ENCODE results near the gene SLC25A51.

SLC25A51 gene, protein sequence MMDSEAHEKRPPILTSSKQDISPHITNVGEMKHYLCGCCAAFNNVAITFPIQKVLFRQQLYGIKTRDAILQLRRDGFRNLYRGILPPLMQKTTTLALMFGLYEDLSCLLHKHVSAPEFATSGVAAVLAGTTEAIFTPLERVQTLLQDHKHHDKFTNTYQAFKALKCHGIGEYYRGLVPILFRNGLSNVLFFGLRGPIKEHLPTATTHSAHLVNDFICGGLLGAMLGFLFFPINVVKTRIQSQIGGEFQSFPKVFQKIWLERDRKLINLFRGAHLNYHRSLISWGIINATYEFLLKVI

GRCh38 chr9:37903647-37904444 lies at the start of gene SLC25A51:
Gene SLC25A51 (minus strand): TSS chr9:37904127. CDS start chr9:37888550, 15,577 bp downstream.
- H3K27ac ChIP-seq: peak within 1 kb of the TSS; percentile 59 to 90 (median 84)

GRCh38 chr9:37953206-37953774 lies 49.4 kb upstream of the SLC25A51 start:
- peaks cover 0 to 4% (median 0%) of the 10 kb centered on the region in 11 experiments; a peak in 1 of 22 replicates for H3K27me3 ChIP-seq
- peaks cover 0 to 21% (median 0%) of the 10 kb centered on the region in 11 experiments; a peak in 2 of 22 replicates for H3K36me3 ChIP-seq
- H3K27ac ChIP-seq: peak overlapping the region in 3 of 11 experiments; percentile 61 to 68 (median 61); a peak in 6 of 22 replicates
- H3K4me1 ChIP-seq: peaks cover 18 to 90% (median 72%) of the 10 kb centered on the region in 10 experiments
- TF ChIP-seq Cebpa-rat (IDR thresholded peaks at IDR 0.05): no peak
- peak overlapping the region in 1 of 10 experiments; percentile 19; a peak in 1 of 20 replicates for H3K4me3 ChIP-seq
- peak overlapping the region; percentile 65 to 95 (median 86) for H3K4me2 ChIP-seq
- peaks cover 0 to 23% (median 0%) of the 10 kb centered on the region in 11 experiments; a peak in 4 of 22 replicates for H4K20me1 ChIP-seq
- no peaks in the 10 kb centered on the region for H3K9me3 ChIP-seq (replicated peaks in 1 of 11)
- H3K9ac ChIP-seq: peak overlapping the region in 4 of 11 experiments; percentile 43 to 63 (median 54); a peak in 3 of 22 replicates

More at GRCh38 chr9:37903647-37904444, at the start of gene SLC25A51:
- Histone ChIP-seq H3K9ac (peak within 1 kb of the TSS; percentile 83 to 92 (median 89)), H3K36me3 (peaks cover 6 to 23% (median 17%) of the 10 kb centered on the region in 11 experiments; a peak in 21 of 22 replicates), H3K27me3 (no peaks in the 10 kb centered on the region), H3K4me2 (peak within 1 kb of the TSS; percentile 82 to 98 (median 93)), H3K9me3 (replicated peaks in 1 of 11) (no peaks in the 10 kb centered on the region), H3K4me3 (peak within 1 kb of the TSS; percentile 86 to 98 (median 91)), H3K4me1 (peaks cover 33 to 49% (median 39%) of the 10 kb centered on the region in 10 experiments), H4K20me1 (peaks cover 3 to 38% (median 26%) of the 10 kb centered on the region in 11 experiments; a peak in 17 of 22 replicates)
- no peak for TF ChIP-seq Cebpa-rat (IDR thresholded peaks at IDR 0.05)

- peak overlapping the region in 7 of 11 experiments; percentile 70 to 95 (median 88); a peak in 11 of 22 replicates for H3K4me2 ChIP-seq
- H3K4me1 ChIP-seq: peaks cover 24 to 95% (median 78%) of the 10 kb centered on the region in 10 experiments
- no peak overlapping the region for H3K4me3 ChIP-seq
- TF ChIP-seq Cebpa-rat (IDR thresholded peaks at IDR 0.05): no peak
- no peak overlapping the region for H3K9ac ChIP-seq
- peaks cover 0 to 4% (median 0%) of the 10 kb centered on the region in 11 experiments; a peak in 2 of 22 replicates for H3K27me3 ChIP-seq
- no peaks in the 10 kb centered on the region for H3K9me3 ChIP-seq (replicated peaks in 1 of 11)
- peaks cover 0 to 23% (median 0%) of the 10 kb centered on the region in 11 experiments; a peak in 4 of 22 replicates for H4K20me1 ChIP-seq
- peaks cover 0 to 21% (median 0%) of the 10 kb centered on the region in 11 experiments; a peak in 2 of 22 replicates for H3K36me3 ChIP-seq
- H3K27ac ChIP-seq: 0 out of 22 replicates have a peak overlapping the region, but pooled peaks of 1 of the 11 experiments have one; percentile 7
Observed at GRCh38 chr9:37952731-37953130, 48.8 kb upstream of the SLC25A51 start.

DNA sequence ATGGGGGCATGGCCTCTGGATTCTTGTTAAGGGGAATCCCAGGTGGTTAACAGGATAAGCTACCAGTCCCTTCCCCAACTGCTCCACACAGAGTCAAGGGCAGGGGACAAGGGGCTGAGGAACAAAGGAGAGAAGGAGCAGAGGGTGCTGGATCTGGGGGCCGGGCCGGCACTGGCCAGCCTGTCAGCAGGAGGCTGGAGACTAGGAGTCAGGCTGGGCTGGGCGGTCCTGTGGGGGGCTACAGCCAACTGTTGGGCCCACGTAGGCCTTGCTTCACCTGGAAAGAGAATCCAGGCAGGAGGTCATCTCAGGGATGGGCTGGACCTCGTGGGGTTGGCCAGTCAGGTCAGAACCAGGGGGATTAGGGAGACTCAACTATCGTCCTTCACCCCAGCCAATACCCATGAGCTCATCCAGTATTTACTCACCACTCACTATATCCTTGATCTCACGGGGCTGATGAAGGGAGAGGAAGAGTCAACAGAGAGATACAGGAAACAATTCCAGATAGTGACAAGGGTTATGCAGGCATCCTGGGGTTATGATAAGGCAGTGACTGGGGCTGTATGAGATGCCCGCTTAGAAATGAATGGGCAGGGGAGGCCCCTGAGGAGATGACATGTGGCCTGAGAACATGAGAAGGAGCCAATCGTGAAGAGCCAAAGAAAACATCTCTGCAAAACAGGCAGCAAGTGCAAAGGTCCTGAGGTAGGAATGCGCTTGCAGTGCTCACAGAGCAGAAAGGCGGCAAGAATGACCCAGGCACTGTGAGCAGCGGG lies 47.9 kb upstream of the SLC25A51 start:
- peaks cover 0 to 21% (median 0%) of the 10 kb centered on the region in 11 experiments; a peak in 2 of 22 replicates for H3K36me3 ChIP-seq
- no peak overlapping the region for H3K9ac ChIP-seq
- H4K20me1 ChIP-seq: peaks cover 0 to 22% (median 0%) of the 10 kb centered on the region in 11 experiments; a peak in 4 of 22 replicates
- no peaks in the 10 kb centered on the region for H3K9me3 ChIP-seq (replicated peaks in 1 of 11)
- peaks cover 0 to 4% (median 0%) of the 10 kb centered on the region in 11 experiments; a peak in 2 of 22 replicates for H3K27me3 ChIP-seq
- no peak overlapping the region for H3K4me3 ChIP-seq
- TF ChIP-seq Cebpa-rat (IDR thresholded peaks at IDR 0.05): no peak
- H3K4me2 ChIP-seq: peak overlapping the region in 8 of 11 experiments; percentile 8 to 92 (median 53); a peak in 15 of 22 replicates
- 0 out of 22 replicates have a peak overlapping the region, but pooled peaks of 1 of the 11 experiments have one; percentile 17 for H3K27ac ChIP-seq
- H3K4me1 ChIP-seq: peaks cover 28 to 99% (median 86%) of the 10 kb centered on the region in 10 experiments

DNA sequence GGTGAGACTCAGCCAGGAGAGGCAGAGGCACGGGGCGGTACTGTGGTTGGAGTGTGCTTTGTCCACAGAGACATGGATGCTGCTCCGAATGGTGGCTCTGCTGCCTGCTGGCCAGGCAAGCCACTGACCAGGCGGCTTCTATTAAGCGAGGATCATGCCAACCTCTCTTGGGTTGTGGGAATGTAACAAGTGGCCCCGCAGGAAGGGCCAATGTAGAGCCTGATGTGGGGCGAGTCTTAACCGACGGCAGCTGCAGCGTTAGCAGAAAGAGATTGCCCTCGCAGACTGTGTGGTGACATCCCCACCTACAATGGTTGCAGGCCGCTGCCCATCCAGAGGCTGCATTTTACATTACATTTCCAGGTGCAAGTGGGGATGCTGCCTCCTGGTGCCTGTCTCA lies 46.6 kb upstream of the SLC25A51 start:
- Histone ChIP-seq H3K27ac (no peak overlapping the region), H3K4me3 (no peak overlapping the region), H3K4me2 (peak overlapping the region in 8 of 11 experiments; percentile 8 to 92 (median 53); a peak in 10 of 22 replicates), H4K20me1 (peaks cover 0 to 26% (median 3%) of the 10 kb centered on the region in 11 experiments; a peak in 7 of 22 replicates), H3K9ac (no peak overlapping the region), H3K27me3 (peaks cover 0 to 4% (median 0%) of the 10 kb centered on the region in 11 experiments; a peak in 2 of 22 replicates), H3K4me1 (peaks cover 37 to 99% (median 87%) of the 10 kb centered on the region in 10 experiments), H3K9me3 (replicated peaks in 1 of 11) (no peaks in the 10 kb centered on the region), H3K36me3 (peaks cover 0 to 25% (median 0%) of the 10 kb centered on the region in 11 experiments; a peak in 2 of 22 replicates)
- no peak for TF ChIP-seq Cebpa-rat (IDR thresholded peaks at IDR 0.05)

- no peak for TF ChIP-seq Cebpa-rat (IDR thresholded peaks at IDR 0.05)
- peaks cover 0 to 28% (median 0%) of the 10 kb centered on the region in 11 experiments; a peak in 2 of 22 replicates for H3K36me3 ChIP-seq
Observed at GRCh38 chr9:37949576-37949975, 45.6 kb upstream of the SLC25A51 start.

GRCh38 chr9:37948417-37948980 lies 44.6 kb upstream of the SLC25A51 start:
- H3K9me3 ChIP-seq (replicated peaks in 1 of 11): no peaks in the 10 kb centered on the region
- H3K36me3 ChIP-seq: peaks cover 0 to 28% (median 0%) of the 10 kb centered on the region in 11 experiments; a peak in 2 of 22 replicates
- H4K20me1 ChIP-seq: peaks cover 0 to 28% (median 2%) of the 10 kb centered on the region in 11 experiments; a peak in 9 of 22 replicates
- peak overlapping the region in 1 of 10 experiments; percentile 1; a peak in 2 of 20 replicates for H3K4me3 ChIP-seq
- no peak for TF ChIP-seq Cebpa-rat (IDR thresholded peaks at IDR 0.05)
- peaks cover 26 to 96% (median 71%) of the 10 kb centered on the region in 10 experiments for H3K4me1 ChIP-seq
- peak overlapping the region in 4 of 11 experiments; percentile 2 to 26 (median 14); a peak in 2 of 22 replicates for H3K9ac ChIP-seq
- H3K4me2 ChIP-seq: peak overlapping the region; percentile 44 to 92 (median 80)
- no peak overlapping the region for H3K27ac ChIP-seq
- peaks cover 0 to 4% (median 0%) of the 10 kb centered on the region in 11 experiments; a peak in 2 of 22 replicates for H3K27me3 ChIP-seq

More at GRCh38 chr9:37949576-37949975, 45.6 kb upstream of the SLC25A51 start:
- Histone ChIP-seq H4K20me1 (peaks cover 0 to 28% (median 3%) of the 10 kb centered on the region in 11 experiments; a peak in 7 of 22 replicates), H3K9ac (no peak overlapping the region), H3K4me2 (peak overlapping the region in 5 of 11 experiments; percentile 22 to 92 (median 82); a peak in 6 of 22 replicates), H3K27ac (no peak overlapping the region), H3K27me3 (peaks cover 0 to 4% (median 0%) of the 10 kb centered on the region in 11 experiments; a peak in 2 of 22 replicates), H3K9me3 (replicated peaks in 1 of 11) (no peaks in the 10 kb centered on the region), H3K4me1 (peaks cover 36 to 98% (median 81%) of the 10 kb centered on the region in 10 experiments), H3K4me3 (no peak overlapping the region)
